Heart left ventricle (tissue), 13 donors: ENCODE data around the gene CDH13.

Experiments
- CTCF ChIP-seq, 12 donors: fragments of 200-600 bp; sonication (generic) in 4 of 12; IDR thresholded peaks; one replicate each; pipeline versions ENCODE4 v1.5.0 to v1.8.0; 2018 to 2022; ENCODE audit warnings: antibody characterized with exemption in 12 of 12, mild to moderate bottlenecking in 5 of 12
- POLR2A ChIP-seq, 2 donors: fragments of 450-650 bp; IDR thresholded peaks; one replicate each; pipeline ENCODE4 v1.6.1; 2017; ENCODE audit warnings: antibody characterized with exemption in 2 of 2, mild to moderate bottlenecking in 2 of 2, moderate library complexity in 2 of 2
- donor health status: ischemic (EF 13 %, LVEDD 7.1; RV severe dilation, severe dysfunction).
- donor health status: DM: no; HTN: yes; CAD: no.
- donor health status: DM: no; HTN: no; CAD: no.
- donor health status: ischemic (EF 25% LVEDD 6.9; RV normal size, moderate dysfunction).
- donor health status: ischemic (EF 25% LVEDD 5.7; RV mildly dilated, moderate dysfunction).
- donor health status: ischemic (EF 35%, LVEDD 5.7; RV mildly dilated, moderate dysfunction).
- donor health status: nonischemic (EF 11% LVEDD 7.7; RV severe dilation, severe dysfunction).
- donor health status: DM: yes; HTN: yes; CAD: no.
- donor health status: PGD.
- donor health status: ischemic (EF 29% LVEDD 5.4; RV normal size, mild dysfunction).
- donor health status: nonischemic (EF 23%, LVEDD 6.1; RV moderate dilation, normal function).

- TF ChIP-seq CTCF (IDR thresholded peaks at IDR 0.05) (no peak), POLR2A (IDR thresholded peaks at IDR 0.05) (no peak)
These were observed 218.3 kb downstream of the CDH13 start for GRCh38 chr16:82845116-82845515.
